Stomach (tissue), 9 donors: Measurements from ENCODE around the gene BSPRY. TPM values are rescaled to one million over a fixed set of nuclear protein-coding genes. Genes with fewer than 3 reads are reported as not detected.

ENCODE experiments used
- DNase-seq, 2 donors: peaks; one replicate each; pipeline versions ENCODE4 v3.0.0 to v3.0.0-alpha.2; 2013 to 2019
- H3K27ac ChIP-seq, 5 donors: fragments of 200-600 bp in 4 of 5; sonication (generic) in 4 of 5; one replicate each; pipeline ENCODE4 v1.5.1; 2013 to 2019; ENCODE audit warnings: mild to moderate bottlenecking in 1 of 5, moderate library complexity in 1 of 5
- H3K27me3 ChIP-seq, 3 donors: fragments of 200-600 bp; sonication (generic); one replicate each; pipeline ENCODE4 v1.5.1; 2017 to 2019; ENCODE audit warnings: mixed run types in 1 of 3
- H3K36me3 ChIP-seq, 4 donors: fragments of 200-600 bp; sonication (generic); 1 replicate in 3 of 4; 2 replicates in 1 of 4; pipeline ENCODE4 v1.5.1; 2016 to 2019
- H3K4me1 ChIP-seq, 4 donors: fragments of 200-600 bp; sonication (generic); one replicate each; pipeline ENCODE4 v1.5.1; 2016 to 2019
- H3K4me3 ChIP-seq, 4 donors: fragments of 200-600 bp; sonication (generic) in 3 of 4; one replicate each; pipeline ENCODE4 v1.5.1; 2016 to 2019; ENCODE audit warnings: mild to moderate bottlenecking in 1 of 4
- H3K9me3 ChIP-seq, 4 donors: fragments of 200-600 bp; sonication (generic); one replicate each; pipeline ENCODE4 v1.5.1; 2016 to 2019
- CTCF ChIP-seq, 7 experiments: fragments of 450-650 bp in 4 of 7; fragments of 200-600 bp in 3 of 7; sonication (generic) in 3 of 7; IDR thresholded peaks; one replicate each; pipeline ENCODE4 v1.5.1; 2016 to 2019; ENCODE audit warnings: antibody characterized with exemption in 7 of 7, control low read depth in 2 of 7, mild to moderate bottlenecking in 1 of 7
- EP300 ChIP-seq: sonication (generic); formaldehyde crosslinking; IDR thresholded peaks from one replicate; pipeline ENCODE4 v1.6.1; 2017; ENCODE audit warnings: antibody characterized with exemption
- POLR2A ChIP-seq, 4 donors: fragments of 450-650 bp; IDR thresholded peaks; one replicate each; pipeline ENCODE4 v1.6.1; 2016; ENCODE audit warnings: antibody characterized with exemption in 4 of 4, control low read depth in 2 of 4, mild to moderate bottlenecking in 1 of 4, moderate library complexity in 1 of 4
- POLR2AphosphoS5 ChIP-seq, 3 donors: sonication (generic); formaldehyde crosslinking; IDR thresholded peaks; one replicate each; pipeline ENCODE4 v1.6.1; 2016; ENCODE audit warnings: antibody characterized with exemption in 3 of 3
- WGBS, 5 donors: extraction: QIAGEN DNeasy Blood & Tissue Kit in 3 of 5; methylation state at CpG; one replicate each; pipeline versions ENCODE4 v1.1.5 to v1.1.7; 2013 to 2018; 5-methylcytosine and 5-hydroxymethylcytosine counted together
- intact Hi-C: fragments of 100-400 bp; cut with DNase I; formaldehyde crosslinking; loops from one replicate; pipeline ENCODE4 v1.15.1; 2023; ENCODE audit warnings: low total_unique reads
- polyA plus RNA-seq, 3 donors: library from polyadenylated mRNA; stranded (reverse); fragments of 200-250 nt; gene quantifications; one replicate each; pipeline ENCODE4 v1.2.3, GENCODE V29; 2013
- total RNA-seq, 5 donors: library from RNA; depleted of rRNA; stranded (reverse); fragments of >200 nt; gene quantifications; one replicate each; pipeline versions ENCODE4 v1.1.0 to v1.2.3, GENCODE V29; 2014 to 2016
- donor health status: healthy with polysubstance abuse.
- donor health status: Bipolar disorder and iron deficiency.
- donor health status: healthy.

BSPRY gene
- total and polyA plus RNA-seq, 8 donors = 2.2 to 60.3 (median 20.0) TPM

- Histone ChIP-seq H3K9me3 (no peaks in the 10 kb centered on the region), H3K27ac (no peak overlapping the region), H3K4me3 (no peak overlapping the region), H3K27me3 (peaks cover 0 to 13% (median 0%) of the 10 kb centered on the region in 3 donors), H3K4me1 (peaks cover 8 to 34% (median 19%) of the 10 kb centered on the region in 4 donors), H3K36me3 (no peaks in the 10 kb centered on the region)
- no peak for DNase-seq
- WGBS, 5 donors = 0 to 70% (median 37%) methylated on average over 1 of the region's 1 CpG
- TF ChIP-seq CTCF (IDR thresholded peaks at IDR 0.05) (no peak), POLR2AphosphoS5 (IDR thresholded peaks at IDR 0.05) (no peak), POLR2A (IDR thresholded peaks at IDR 0.05) (no peak), EP300 (no peak)
- intact Hi-C loops = loop anchor here (10.0 kb wide), 1 partner anchor 49 kb away; no protein-coding TSS in a partner anchor
Observed at GRCh38 chr9:113345671-113346070, 3.7 kb upstream of the BSPRY start.

- no peak overlapping the region for H3K4me3 ChIP-seq
- H3K9me3 ChIP-seq = no peaks in the 10 kb centered on the region
- no peak overlapping the region for H3K27ac ChIP-seq
- peaks cover 0 to 19% (median 0%) of the 10 kb centered on the region in 3 donors for H3K27me3 ChIP-seq
- DNase-seq = no peak
- intact Hi-C loops = loop anchor here (10.0 kb wide), 1 partner anchor 46 kb away; no protein-coding TSS in a partner anchor
- peaks cover 8 to 41% (median 29%) of the 10 kb centered on the region in 4 donors for H3K4me1 ChIP-seq
- no peaks in the 10 kb centered on the region for H3K36me3 ChIP-seq
- WGBS, 5 donors = 85 to 92% (median 87%) methylated on average over 3 of the region's 3 CpGs
- no peak for TF ChIP-seq POLR2AphosphoS5 (IDR thresholded peaks at IDR 0.05)
- TF ChIP-seq CTCF (IDR thresholded peaks at IDR 0.05) = no peak
- TF ChIP-seq EP300 = no peak
- no peak for TF ChIP-seq POLR2A (IDR thresholded peaks at IDR 0.05)
Observed at GRCh38 chr9:113348437-113348836, 904 bp upstream of the BSPRY start.

GRCh38 chr9:113349066-113349444, 286 bp upstream of the BSPRY start:
- Histone ChIP-seq H3K27me3 (peaks cover 0 to 19% (median 0%) of the 10 kb centered on the region in 3 donors), H3K4me3 (peak overlapping the region; percentile 61 to 73 (median 71)), H3K4me1 (peaks cover 6 to 35% (median 26%) of the 10 kb centered on the region in 4 donors), H3K36me3 (no peaks in the 10 kb centered on the region), H3K27ac (peak overlapping the region in 3 of 5 donors; percentile 80 to 89 (median 83)), H3K9me3 (no peaks in the 10 kb centered on the region)
- intact Hi-C loops = loop anchor here (10.0 kb wide), 1 partner anchor 46 kb away; no protein-coding TSS in a partner anchor
- DNase-seq = no peak
- no peak for TF ChIP-seq POLR2AphosphoS5 (IDR thresholded peaks at IDR 0.05)
- WGBS, 5 donors = 10 to 19% (median 18%) methylated on average over 12 to 13 of the region's 13 CpGs

- Histone ChIP-seq H3K9me3 (no peaks in the 10 kb centered on the region), H3K36me3 (peaks cover 0 to 5% (median under 1%) of the 10 kb centered on the region in 4 donors), H3K27me3 (peaks cover 0 to 19% (median 0%) of the 10 kb centered on the region in 3 donors), H3K4me1 (peaks cover 5 to 29% (median 25%) of the 10 kb centered on the region in 4 donors), H3K4me3 (peak overlapping the region; percentile 61 to 73 (median 71)), H3K27ac (peak overlapping the region; percentile 72 to 89 (median 80))
- intact Hi-C loops = no loop called here
- peak in 1 of 2 donors; percentile 57 for DNase-seq
- TF ChIP-seq POLR2AphosphoS5 (IDR thresholded peaks at IDR 0.05) = no peak
- no peak for TF ChIP-seq EP300
- TF ChIP-seq POLR2A (IDR thresholded peaks at IDR 0.05) = no peak
- no peak for TF ChIP-seq CTCF (IDR thresholded peaks at IDR 0.05)
- 4 to 11% (median 8%) methylated on average over 14 of the region's 14 CpGs for WGBS, 5 donors
Observed at GRCh38 chr9:113350107-113350661, 843 bp downstream of the BSPRY start.

- H3K4me1 ChIP-seq = peaks cover 5 to 29% (median 25%) of the 10 kb centered on the region in 4 donors
- H3K4me3 ChIP-seq = peak overlapping the region in 1 of 4 donors; percentile 73
- peak overlapping the region in 4 of 5 donors; percentile 2 to 83 (median 76) for H3K27ac ChIP-seq
- peak in 1 of 2 donors; percentile 48 for DNase-seq
- intact Hi-C loops = no loop called here
- no peaks in the 10 kb centered on the region for H3K9me3 ChIP-seq
- peaks cover 0 to 19% (median 0%) of the 10 kb centered on the region in 3 donors for H3K27me3 ChIP-seq
- peaks cover 0 to 11% (median 2%) of the 10 kb centered on the region in 4 donors for H3K36me3 ChIP-seq
- TF ChIP-seq EP300 = no peak
- TF ChIP-seq POLR2AphosphoS5 (IDR thresholded peaks at IDR 0.05) = no peak
- no peak for TF ChIP-seq CTCF (IDR thresholded peaks at IDR 0.05)
- TF ChIP-seq POLR2A (IDR thresholded peaks at IDR 0.05) = no peak
- whole genome bisulfite sequencing, 5 donors = 50 to 61% (median 52%) methylated on average over 6 of the region's 6 CpGs
Observed at GRCh38 chr9:113350937-113351336, 1.6 kb downstream of the BSPRY start.
